ENCODE data around the gene JAZF1. TPM values are rescaled to one million over a fixed set of nuclear protein-coding genes. Genes with fewer than 3 reads are reported as not detected.

JAZF1 gene
- total and polyA plus RNA-seq, 10 of the 15 experiments (the other 5 are each of a cell fraction or from before 2014, with no cell fraction given), result 0.04 to 0.82 (median 0.15) TPM; not detected in 3

- CTCF ChIA-PET, result no interaction called here
- POLR2A ChIA-PET, result no interaction called here
- in situ Hi-C loops (cut with MboI) (no loop called here), intact Hi-C loops (cut with micrococcal nuclease; ENCODE audit: unreplicated experiment) (no loop called here)
- Histone ChIP-seq H3K4me1 (ENCODE audit: control insufficient read depth, insufficient read depth, low read length) (no peaks in the 10 kb centered on the region), H3K9ac (ENCODE audit: control insufficient read depth, insufficient read depth, low read length) (no peak overlapping the region), H3K27ac (ENCODE audit: control insufficient read depth, insufficient read depth) (no peak overlapping the region), H3K27me3 (replicated peaks in 1 of 2; ENCODE audit: control insufficient read depth in 2 of 2, insufficient read depth in 2 of 2, low read length in 1 of 2) (no peaks in the 10 kb centered on the region), H3K79me2 (ENCODE audit: control insufficient read depth, insufficient read depth, low read length) (no peaks in the 10 kb centered on the region), H3K4me3 (no peak overlapping the region), H2AFZ (ENCODE audit: control insufficient read depth, low read depth, low read length) (no peak overlapping the region), H3K4me2 (ENCODE audit: control insufficient read depth, insufficient read depth) (no peak overlapping the region), H3K9me3 (replicated peaks; ENCODE audit: control insufficient read depth, insufficient read depth, low read length) (no peaks in the 10 kb centered on the region), H3K36me3 (ENCODE audit: control insufficient read depth in 2 of 2, insufficient read depth in 2 of 2, low read length in 1 of 2) (no peaks in the 10 kb centered on the region), H4K20me1 (ENCODE audit: control insufficient read depth, insufficient read depth) (no peaks in the 10 kb centered on the region)
- 21% methylated on average over 3 of the region's 3 CpGs for WGBS (ENCODE audit: insufficient coverage, insufficient replicate concordance, low lambda C conversion rate, missing lambda C conversion rate)
- TF ChIP-seq SMAD5 (IDR thresholded peaks at IDR 0.05; ENCODE audit: low read depth), result no peak
- TF ChIP-seq SPI1 (IDR thresholded peaks at IDR 0.05; ENCODE audit: borderline replicate concordance, insufficient read depth, low read depth, low read length), result peak; percentile 10; the same call in 1 of the 2 replicates
- ATAC-seq (no peak), FAIRE-seq (no peak), DNase-seq (ENCODE audit: low read depth, low spot score) (no peak)
- RAD21 ChIA-PET (ENCODE audit: unreplicated experiment), result no interaction called here
- BruUV-seq (replicated peaks), result no TSS peak
- SMC1A ChIA-PET (ENCODE audit: uncharacterized antibody, unreplicated experiment), result no interaction called here
These were observed 214.3 kb downstream of the JAZF1 start for GRCh38 chr7:27966219-27966780.

- Histone ChIP-seq H3K4me3 (no peak overlapping the region), H3K27me3 (replicated peaks in 1 of 2; ENCODE audit: control insufficient read depth in 2 of 2, insufficient read depth in 2 of 2, low read length in 1 of 2) (no peaks in the 10 kb centered on the region; a peak in 1 of 4 replicates), H3K4me1 (ENCODE audit: control insufficient read depth, insufficient read depth, low read length) (no peaks in the 10 kb centered on the region), H3K4me2 (ENCODE audit: control insufficient read depth, insufficient read depth) (no peak overlapping the region), H3K79me2 (ENCODE audit: control insufficient read depth, insufficient read depth, low read length) (no peaks in the 10 kb centered on the region), H2AFZ (ENCODE audit: control insufficient read depth, low read depth, low read length) (no peak overlapping the region), H3K27ac (ENCODE audit: control insufficient read depth, insufficient read depth) (no peak overlapping the region), H3K9ac (ENCODE audit: control insufficient read depth, insufficient read depth, low read length) (no peak overlapping the region), H3K9me3 (replicated peaks; ENCODE audit: control insufficient read depth, insufficient read depth, low read length) (no peaks in the 10 kb centered on the region), H3K36me3 (ENCODE audit: control insufficient read depth in 2 of 2, insufficient read depth in 2 of 2, low read length in 1 of 2) (no peaks in the 10 kb centered on the region), H4K20me1 (ENCODE audit: control insufficient read depth, insufficient read depth) (no peaks in the 10 kb centered on the region)
- SMC1A ChIA-PET (ENCODE audit: uncharacterized antibody, unreplicated experiment), result no interaction called here
- no TSS peak for BruUV-seq (replicated peaks)
- intact Hi-C loops (cut with micrococcal nuclease; ENCODE audit: unreplicated experiment), result no loop called here
- DNase-seq (ENCODE audit: low read depth, low spot score), result no peak
- no peak for FAIRE-seq
- CTCF ChIA-PET, result no interaction called here
- POLR2A ChIA-PET, result no interaction called here
- in situ Hi-C loops (cut with MboI), result no loop called here
- 55% methylated on average over 2 of the region's 2 CpGs for WGBS (ENCODE audit: insufficient coverage, insufficient replicate concordance, low lambda C conversion rate, missing lambda C conversion rate)
- RAD21 ChIA-PET (ENCODE audit: unreplicated experiment), result no interaction called here
- TF ChIP-seq HDGF (IDR thresholded peaks at IDR 0.05), result no peak
- TF ChIP-seq DPF2 (IDR thresholded peaks at IDR 0.05), result no peak
- TF ChIP-seq E2F4 (IDR thresholded peaks at IDR 0.05; ENCODE audit: low read depth, low read length), result no peak
- TF ChIP-seq MLLT1 (IDR thresholded peaks at IDR 0.05), result no peak
- TF ChIP-seq LARP7 (IDR thresholded peaks at IDR 0.05), result no peak
- no peak for ATAC-seq
These were observed 214.9 kb downstream of the JAZF1 start for GRCh38 chr7:27965650-27966049.
